H1 (cell line): ENCODE measurements around the gene RGS13. TPM values are rescaled to one million over a fixed set of nuclear protein-coding genes. Genes with fewer than 3 reads are reported as not detected.

Source experiments
- CTCF ChIA-PET: fragments of 300-600 bp; sonication (Branson Sonifier 250); formaldehyde crosslinking; loops from one replicate; lab custom pipeline; 2021; ENCODE audit not compliant: partially characterized antibody; lab: Charles Lee
- POLR2A ChIA-PET: fragments of 300-600 bp; sonication (Branson Sonifier 250); formaldehyde crosslinking; loops from one replicate; lab custom pipeline; 2021; ENCODE audit warnings: inconsistent platforms; ENCODE audit not compliant: partially characterized antibody; lab: Charles Lee
- DNase-seq, 2 experiments: peaks; one replicate each; pipeline versions ENCODE4 v3.0.0 to v3.0.0-alpha.2; 2010 to 2022; ENCODE audit warnings: low spot score in 2 of 2, low read depth in 1 of 2, mixed read lengths in 1 of 2
- FAIRE-seq: peaks from 2 replicates; lab custom pipeline; 2011; peaks lifted over from hg19 to GRCh38; lab: Jason Lieb, UNC
- H2AFZ ChIP-seq: 2 replicates; pipeline ENCODE4 v1.8.1; 2012; ENCODE audit warnings: low read length, inconsistent platforms
- H2AK5ac ChIP-seq: 2 replicates; pipeline ENCODE4 v1.6.1; 2013; ENCODE audit warnings: low read depth, low read length
- H2BK120ac ChIP-seq: replicated peaks from 2 replicates; pipeline ENCODE3; 2013; ENCODE audit warnings: low read depth, low read length, inconsistent platforms
- H2BK12ac ChIP-seq: 2 replicates; pipeline ENCODE4 v1.6.1; 2013; ENCODE audit warnings: low read depth, low read length
- H2BK15ac ChIP-seq: 2 replicates; pipeline ENCODE4 v1.6.1; 2013; ENCODE audit warnings: low read length
- H2BK20ac ChIP-seq: 2 replicates; pipeline ENCODE4 v1.6.1; 2013; ENCODE audit warnings: low read length
- H2BK5ac ChIP-seq: 2 replicates; pipeline ENCODE4 v1.6.1; 2013; ENCODE audit warnings: low read depth, low read length
- H3K14ac ChIP-seq: 2 replicates; pipeline ENCODE4 v1.6.1; 2013; ENCODE audit warnings: inconsistent platforms; ENCODE audit not compliant: insufficient read length
- H3K18ac ChIP-seq: 2 replicates; pipeline ENCODE4 v1.6.1; 2013; ENCODE audit warnings: low read length; ENCODE audit errors: extremely low read depth
- H3K23ac ChIP-seq: 2 replicates; pipeline ENCODE4 v1.6.1; 2013; ENCODE audit warnings: inconsistent platforms; ENCODE audit not compliant: insufficient read length
- H3K23me2 ChIP-seq: 2 replicates; pipeline ENCODE4 v1.6.1; 2013; ENCODE audit warnings: low read depth, low read length
- H3K27ac ChIP-seq: 2 replicates; pipeline ENCODE4 v1.6.1; 2011; ENCODE audit warnings: low read depth, low read length, inconsistent platforms
- H3K27me3 ChIP-seq, 4 experiments: replicated peaks in 1 of 4; 1 replicate in 1 of 4; 2 replicates in 3 of 4; pipeline versions ENCODE4 v1.6.1 to v1.8.1; 2011 to 2013; ENCODE audit warnings: low read length in 3 of 4, mild to moderate bottlenecking in 3 of 4, inconsistent platforms in 2 of 4, mixed read lengths in 2 of 4, moderate library complexity in 1 of 4; ENCODE audit not compliant: control insufficient read depth in 3 of 4, insufficient read depth in 3 of 4; ENCODE audit errors: extremely low read depth in 1 of 4
- H3K36me3 ChIP-seq, 4 experiments: 2 replicates each; pipeline versions ENCODE4 v1.6.1 to v1.8.1; 2011 to 2013; ENCODE audit warnings: mild to moderate bottlenecking in 4 of 4, low read length in 3 of 4, moderate library complexity in 2 of 4, control low read depth in 1 of 4, inconsistent platforms in 1 of 4; ENCODE audit not compliant: insufficient read depth in 4 of 4, control insufficient read depth in 2 of 4
- H3K4ac ChIP-seq: replicated peaks from 2 replicates; pipeline ENCODE3; 2013; ENCODE audit warnings: low read length, low read depth, mixed read lengths, inconsistent platforms; ENCODE audit not compliant: insufficient read length
- H3K4me1 ChIP-seq, 4 experiments: replicated peaks in 1 of 4; 1 replicate in 1 of 4; 2 replicates in 3 of 4; pipeline versions ENCODE4 v1.6.1 to v1.8.1; 2011 to 2013; ENCODE audit warnings: low read length in 3 of 4, inconsistent platforms in 2 of 4, mixed read lengths in 1 of 4; ENCODE audit not compliant: insufficient read depth in 4 of 4, control insufficient read depth in 3 of 4
- H3K4me2 ChIP-seq, 2 experiments: 2 replicates each; pipeline versions ENCODE4 v1.6.1 to v1.8.1; 2011 to 2013; ENCODE audit warnings: low read depth in 2 of 2, low read length in 2 of 2, control low read depth in 1 of 2, inconsistent platforms in 1 of 2, mild to moderate bottlenecking in 1 of 2; ENCODE audit not compliant: insufficient read depth in 1 of 2
- H3K4me3 ChIP-seq, 4 experiments: fragments of 200-600, 300-600 bp in 1 of 4; sonication (generic), shearing (Covaris generic), sonication (Bioruptor Twin) in 1 of 4; 2 replicates each; pipeline versions ENCODE4 v1.5.1 to v1.8.1; 2011 to 2016; ENCODE audit warnings: low read length in 4 of 4, low read depth in 3 of 4, control low read depth in 2 of 4, inconsistent platforms in 2 of 4, mild to moderate bottlenecking in 2 of 4, mixed read lengths in 1 of 4, moderate library complexity in 1 of 4; ENCODE audit not compliant: insufficient read depth in 2 of 4; ENCODE audit errors: extremely low read depth in 1 of 4
- H3K56ac ChIP-seq: replicated peaks from 2 replicates; pipeline ENCODE3; 2013; ENCODE audit warnings: low read depth, mild to moderate bottlenecking, mixed read lengths, low read length, inconsistent platforms; ENCODE audit not compliant: insufficient read length
- H3K79me1 ChIP-seq: 2 replicates; pipeline ENCODE4 v1.6.1; 2013; ENCODE audit warnings: low read depth, low read length, control low read depth
- H3K79me2 ChIP-seq, 2 experiments: 2 replicates each; pipeline versions ENCODE4 v1.6.1 to v1.8.1; 2012 to 2013; ENCODE audit warnings: low read length in 2 of 2, mild to moderate bottlenecking in 2 of 2, inconsistent platforms in 1 of 2; ENCODE audit not compliant: insufficient read depth in 2 of 2, control insufficient read depth in 1 of 2
- H3K9ac ChIP-seq, 4 experiments: replicated peaks in 1 of 4; 1 replicate in 1 of 4; 2 replicates in 3 of 4; pipeline versions ENCODE4 v1.6.1 to v1.8.1; 2011 to 2013; ENCODE audit warnings: low read depth in 3 of 4, low read length in 3 of 4, control low read depth in 2 of 4, mild to moderate bottlenecking in 2 of 4, moderate library complexity in 2 of 4, inconsistent platforms in 1 of 4; ENCODE audit errors: extremely low read depth in 1 of 4
- H3K9me3 ChIP-seq, 2 experiments: 2 replicates each; pipeline versions ENCODE4 v1.6.1 to v1.8.1; 2012 to 2013; ENCODE audit warnings: mild to moderate bottlenecking in 2 of 2, moderate library complexity in 2 of 2, control low read depth in 1 of 2, inconsistent platforms in 1 of 2, low read depth in 1 of 2, low read length in 1 of 2, mixed read lengths in 1 of 2; ENCODE audit not compliant: insufficient read depth in 2 of 2
- H4K20me1 ChIP-seq, 2 experiments: replicated peaks in 1 of 2; 2 replicates each; pipeline versions ENCODE3 to v1.8.1; 2011 to 2013; ENCODE audit warnings: inconsistent platforms in 2 of 2, low read length in 2 of 2, mild to moderate bottlenecking in 1 of 2; ENCODE audit not compliant: insufficient read depth in 2 of 2, control insufficient read depth in 1 of 2
- H4K5ac ChIP-seq: 2 replicates; pipeline ENCODE4 v1.6.1; 2013; ENCODE audit warnings: low read length, low read depth, mixed read lengths, inconsistent platforms; ENCODE audit not compliant: insufficient read length
- H4K8ac ChIP-seq: 2 replicates; pipeline ENCODE4 v1.8.0; 2013; ENCODE audit warnings: mild to moderate bottlenecking, moderate library complexity, low read length, inconsistent platforms; ENCODE audit not compliant: insufficient read depth; ENCODE audit errors: extremely low read depth
- H4K91ac ChIP-seq: replicated peaks from 2 replicates; pipeline ENCODE3; 2013; ENCODE audit warnings: low read length, mixed read lengths, inconsistent platforms; ENCODE audit not compliant: insufficient read length
- ATF3 ChIP-seq: IDR thresholded peaks from 2 replicates; pipeline ENCODE4 v1.6.1; 2011; ENCODE audit warnings: low read depth, mild to moderate bottlenecking, low read length; ENCODE audit not compliant: insufficient read depth
- BCL11A ChIP-seq, 2 experiments: IDR thresholded peaks; one replicate each; pipeline ENCODE4 v1.6.1; 2011; ENCODE audit warnings: low read depth in 2 of 2, low read length in 2 of 2, mild to moderate bottlenecking in 2 of 2
- BRCA1 ChIP-seq: IDR thresholded peaks from 2 replicates; pipeline ENCODE4 v1.6.1; 2012; ENCODE audit warnings: low read depth, low read length, improper control_type of control experiment
- CBX5 ChIP-seq: fragments of 300-800, 300-1000 bp; sonication (generic); IDR thresholded peaks from 2 replicates; pipeline ENCODE4 v1.7.1; 2016; ENCODE audit warnings: antibody characterized with exemption, low read length, low read depth
- CHD1 ChIP-seq: IDR thresholded peaks from 2 replicates; pipeline ENCODE4 v1.6.1; 2012; ENCODE audit warnings: low read depth, low read length, improper control_type of control experiment
- EZH2 ChIP-seq: fragments of 200-600 bp; sonication (generic); IDR thresholded peaks from 2 replicates; pipeline ENCODE4 v1.7.1; 2012; ENCODE audit warnings: low read depth, mild to moderate bottlenecking, moderate library complexity, low read length, inconsistent platforms; ENCODE audit not compliant: severe bottlenecking
- KDM5A ChIP-seq: fragments of 200-600 bp; IDR thresholded peaks from 2 replicates; pipeline ENCODE4 v1.7.1; 2012; ENCODE audit warnings: mild to moderate bottlenecking, low read length, inconsistent platforms, mixed read lengths
- POLR2A ChIP-seq, 2 experiments: IDR thresholded peaks; 1 replicate in 1 of 2; 2 replicates in 1 of 2; pipeline ENCODE4 v1.6.1; 2011; ENCODE audit warnings: low read depth in 2 of 2, low read length in 2 of 2, mild to moderate bottlenecking in 2 of 2; ENCODE audit errors: control extremely low read depth in 1 of 2
- POU5F1 ChIP-seq: IDR thresholded peaks from 2 replicates; pipeline ENCODE4 v1.6.1; 2011; ENCODE audit warnings: low read depth, mild to moderate bottlenecking, low read length, moderate library complexity
- RBBP5 ChIP-seq: IDR thresholded peaks from 2 replicates; pipeline ENCODE4 v1.7.1; 2012; ENCODE audit warnings: low read depth, mild to moderate bottlenecking, inconsistent platforms, low read length, moderate library complexity, borderline replicate concordance
- SAP30 ChIP-seq: fragments of 300-600 bp; sonication (generic); IDR thresholded peaks from 2 replicates; pipeline ENCODE4 v1.7.1; 2012; ENCODE audit warnings: low read length, moderate library complexity, mild to moderate bottlenecking, inconsistent platforms; ENCODE audit not compliant: insufficient read depth, insufficient replicate concordance
- SP2 ChIP-seq: IDR thresholded peaks from 2 replicates; pipeline ENCODE4 v1.6.1; 2012; ENCODE audit warnings: mild to moderate bottlenecking, low read length, inconsistent platforms
- SRF ChIP-seq: IDR thresholded peaks from 2 replicates; pipeline ENCODE4 v1.6.1; 2011; ENCODE audit warnings: mild to moderate bottlenecking, low read depth, low read length, moderate library complexity
- TCF12 ChIP-seq: IDR thresholded peaks from 2 replicates; pipeline ENCODE4 v1.6.1; 2011; ENCODE audit warnings: low read depth, mild to moderate bottlenecking, low read length
- USF2 ChIP-seq: IDR thresholded peaks from 2 replicates; pipeline ENCODE4 v1.6.1; 2011; ENCODE audit warnings: low read length, improper control_type of control experiment
- polyA plus RNA-seq, 7 experiments: library from polyadenylated mRNA; depleted of rRNA in 3 of 7; stranded (reverse) in 5 of 7; unstranded in 2 of 7; fragments of >200 nt in 5 of 7; fragments of 200-250 nt in 2 of 7; gene quantifications; 1 replicate in 5 of 7; 2 replicates in 1 of 7; 4 replicates in 1 of 7; pipeline versions ENCODE4 v1.2.1 to v1.2.3, GENCODE V29; 2011 to 2013; ENCODE audit warnings: missing spikeins in 2 of 7, mixed read lengths in 2 of 7
- total RNA-seq: library from RNA; stranded (reverse); fragmentation: NEBNext Ultra II Directional; extraction: Animal tissue kit (Norgen Biotek cat#: 25700); gene quantifications from 2 replicates; pipeline ENCODE4 v1.2.1, GENCODE V29; 2021

RGS13 gene
- total and polyA plus RNA-seq, 2 of the 8 experiments (the other 6 are each of a cell fraction or from before 2014, with no cell fraction given) = not detected

DNA sequence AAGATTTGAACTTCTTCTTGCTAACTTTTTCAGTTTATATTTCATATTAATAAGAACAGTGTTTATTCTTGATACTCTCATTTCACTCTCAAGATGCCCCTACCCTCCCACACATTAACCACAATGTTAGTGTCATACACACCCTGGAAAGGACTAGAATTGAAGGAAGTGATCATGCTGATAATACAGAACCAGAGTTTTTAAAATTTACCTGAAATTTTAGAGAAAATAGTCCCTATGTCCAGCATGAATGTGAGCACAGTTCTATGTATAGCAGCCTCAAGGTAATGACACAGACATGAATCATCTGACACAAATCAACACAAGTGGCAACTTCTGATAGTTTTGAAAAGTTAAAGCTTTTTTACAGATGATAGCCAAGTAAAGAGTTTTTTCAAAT is 34.4 kb upstream of the RGS13 start:
- Histone ChIP-seq H3K4ac (no peak overlapping the region), H4K8ac (no peak overlapping the region), H3K9me3 (no peaks in the 10 kb centered on the region), H3K4me1 (no peaks in the 10 kb centered on the region), H3K4me3 (no peak overlapping the region), H2BK15ac (no peak overlapping the region), H4K91ac (no peak overlapping the region), H3K23ac (no peak overlapping the region), H4K20me1 (no peaks in the 10 kb centered on the region), H2AFZ (no peak overlapping the region), H3K27ac (no peak overlapping the region), H2BK120ac (no peak overlapping the region), H2BK5ac (no peak overlapping the region), H3K79me2 (no peaks in the 10 kb centered on the region), H3K36me3 (no peaks in the 10 kb centered on the region; a peak in 1 of 8 replicates), H3K9ac (no peak overlapping the region), H4K5ac (no peak overlapping the region), H2AK5ac (no peak overlapping the region), H3K56ac (no peak overlapping the region), H3K27me3 (no peaks in the 10 kb centered on the region), H3K18ac (no peak overlapping the region), H3K4me2 (no peak overlapping the region), H3K23me2 (no peaks in the 10 kb centered on the region), H2BK12ac (no peak overlapping the region), H3K79me1 (no peaks in the 10 kb centered on the region), H2BK20ac (no peak overlapping the region), H3K14ac (no peak overlapping the region)
- DNase-seq = no peak
- ChIA-PET POLR2A (no interaction called here), CTCF (no interaction called here)
- no peak for FAIRE-seq
- TF ChIP-seq BRCA1 (no peak), USF2 (no peak), TCF12 (no peak), SAP30 (no peak), RBBP5 (no peak), POLR2A (IDR thresholded peaks at IDR 0.05; ENCODE audit: control extremely low read depth in 1 of 2, low read depth in 2 of 2, low read length in 2 of 2) (no peak), CBX5 (no peak), POU5F1 (no peak), SP2 (no peak), CHD1 (no peak), EZH2 (no peak), SRF (no peak), ATF3 (no peak), KDM5A (no peak), BCL11A (IDR thresholded peaks at IDR 0.05; ENCODE audit: low read depth in 2 of 2, low read length in 2 of 2) (no peak)
